Activated B cell treated with CpG ODN at 0.5 μM for 24 hours (primary cell): ENCODE results near the gene PRRC1. TPM values are rescaled to one million over a fixed set of nuclear protein-coding genes. Genes with fewer than 3 reads are reported as not detected.

Experiments
- ATAC-seq: fragments of 200-7000 bp; cut with Tn5 transposase; one replicate; pipeline ENCODE4 v1.10.0; 2021; ENCODE audit warnings: low read depth, mild to moderate bottlenecking, moderate library complexity
- CTCF ChIA-PET: fragments of 350-600 bp; sonication (Branson Sonifier 250); formaldehyde crosslinking; loops from one replicate; lab custom pipeline; 2021; ENCODE audit warnings: antibody characterized with exemption; lab: Charles Lee
- POLR2A ChIA-PET: fragments of 350-600 bp; sonication (Branson Sonifier 250); formaldehyde crosslinking; loops from one replicate; lab custom pipeline; 2021; ENCODE audit warnings: antibody characterized with exemption; lab: Charles Lee
- DNase-seq: peaks from one replicate; pipeline ENCODE4 v3.0.0; 2022
- H3K27ac Mint-ChIP-seq: one replicate; pipeline ENCODE4 v1.8.0; 2020; ENCODE audit warnings: mixed read lengths
- H3K27me3 Mint-ChIP-seq: one replicate; pipeline ENCODE4 v1.8.0; 2021; ENCODE audit warnings: mixed read lengths
- H3K36me3 Mint-ChIP-seq: one replicate; pipeline ENCODE4 v1.8.0; 2021; ENCODE audit warnings: low read depth, mixed read lengths
- H3K4me1 Mint-ChIP-seq: one replicate; pipeline ENCODE4 v1.8.0; 2021; ENCODE audit warnings: mixed read lengths
- H3K4me3 Mint-ChIP-seq: one replicate; pipeline ENCODE4 v1.8.0; 2020; ENCODE audit warnings: mild to moderate bottlenecking, mixed read lengths
- H3K9me3 Mint-ChIP-seq: one replicate; pipeline ENCODE4 v1.8.0; 2020; ENCODE audit warnings: mixed read lengths
- CTCF ChIP-seq: fragments of 200-600 bp; IDR thresholded peaks from one replicate; pipeline ENCODE4 v1.8.0; 2022; ENCODE audit warnings: antibody characterized with exemption, mild to moderate bottlenecking
- intact Hi-C: fragments of 100-400 bp; cut with micrococcal nuclease; formaldehyde crosslinking; loops from one replicate; pipeline ENCODE4 v1.15.1; 2024
- total RNA-seq: library from RNA; stranded (reverse); gene quantifications from 2 replicates; pipeline ENCODE4 v1.2.3, GENCODE V29; 2022

Gene PRRC1
- 33.6 and 34.7 TPM in 2 replicates for total RNA-seq

GRCh38 chr5:127517480-127518318 lies at the start of gene PRRC1:
Gene PRRC1, plus strand, starts transcription at chr5:127517640. Its CDS starts 5,840 bp downstream, at chr5:127523480.
- Mint-ChIP-seq H3K27ac (peak within 1 kb of the TSS; percentile 68), H3K4me1 (peaks cover 27% of the 10 kb centered on the region), H3K27me3 (peaks cover 3% of the 10 kb centered on the region), H3K36me3 (peaks cover 28% of the 10 kb centered on the region), H3K4me3 (peak within 1 kb of the TSS; percentile 88), H3K9me3 (peaks cover 7% of the 10 kb centered on the region)
- DNase-seq, result peak; percentile 66
- ATAC-seq, result peak; percentile 97
- no peak for TF ChIP-seq CTCF
- ChIA-PET POLR2A (no interaction called here), CTCF (no interaction called here)
- intact Hi-C loops, result loop anchor here (1.0 to 5.0 kb wide), 3 partner anchors 566 to 1575 kb away; partner anchors contain the start of genes ISOC1, PHAX and SLC12A2

- Mint-ChIP-seq H3K27ac (no peak overlapping the region), H3K27me3 (peaks cover 10% of the 10 kb centered on the region), H3K9me3 (peaks cover 2% of the 10 kb centered on the region), H3K4me1 (no peaks in the 10 kb centered on the region), H3K4me3 (no peak overlapping the region), H3K36me3 (no peaks in the 10 kb centered on the region)
- ATAC-seq (no peak), DNase-seq (no peak)
- POLR2A ChIA-PET, result no interaction called here
- intact Hi-C loops, result no loop called here
- TF ChIP-seq CTCF, result no peak
- CTCF ChIA-PET, result no interaction called here
Observed at GRCh38 chr5:127471211-127471610, 46.2 kb upstream of the PRRC1 start.

- ChIA-PET CTCF (no interaction called here), POLR2A (no interaction called here)
- H3K27ac Mint-ChIP-seq, result no peak overlapping the region
- ATAC-seq, result no peak
- no peaks in the 10 kb centered on the region for H3K36me3 Mint-ChIP-seq
- H3K9me3 Mint-ChIP-seq, result no peaks in the 10 kb centered on the region
- DNase-seq, result no peak
- H3K4me3 Mint-ChIP-seq, result no peak overlapping the region
- H3K27me3 Mint-ChIP-seq, result peaks cover 8% of the 10 kb centered on the region
- no peaks in the 10 kb centered on the region for H3K4me1 Mint-ChIP-seq
- no peak for TF ChIP-seq CTCF
- intact Hi-C loops, result no loop called here
Observed at GRCh38 chr5:127472700-127473099, 44.7 kb upstream of the PRRC1 start.

DNA sequence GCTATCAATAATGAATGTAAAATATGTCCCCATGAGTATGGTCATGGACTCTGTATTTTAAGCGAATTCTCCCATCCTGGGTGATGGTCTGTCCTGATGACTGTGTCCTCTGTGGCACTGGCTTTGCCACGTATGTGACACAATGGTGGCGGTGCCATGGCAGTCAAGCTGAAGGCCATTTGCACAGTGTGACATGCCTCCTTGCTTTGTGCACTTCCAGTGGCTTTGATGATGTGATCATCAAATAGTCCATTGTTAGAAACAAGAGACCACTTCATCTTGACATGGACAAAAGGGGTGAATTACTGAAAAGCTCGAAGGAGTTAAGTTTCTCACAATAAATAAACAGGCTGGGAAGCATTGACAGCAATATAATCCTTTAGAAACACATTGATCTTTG lies 31.0 kb upstream of the PRRC1 start:
- no peak for ATAC-seq
- Mint-ChIP-seq H3K4me3 (no peak overlapping the region), H3K27ac (no peak overlapping the region), H3K4me1 (no peaks in the 10 kb centered on the region), H3K27me3 (peaks cover 2% of the 10 kb centered on the region), H3K9me3 (no peaks in the 10 kb centered on the region), H3K36me3 (no peaks in the 10 kb centered on the region)
- no peak for DNase-seq
- TF ChIP-seq CTCF, result no peak
- intact Hi-C loops, result no loop called here
- ChIA-PET POLR2A (no interaction called here), CTCF (no interaction called here)
